DND-41 (cell line): ENCODE measurements around the gene MAST2.

Experiments
- CTCF ChIP-seq: IDR thresholded peaks from 2 replicates; pipeline ENCODE4 v1.5.1; 2012; ENCODE audit warnings: borderline replicate concordance, low read length, moderate library complexity, mild to moderate bottlenecking; ENCODE audit not compliant: poor library complexity, severe bottlenecking; ENCODE audit errors: extremely low read depth
- EZH2 ChIP-seq: IDR thresholded peaks from 3 replicates; pipeline ENCODE4 v1.6.1; 2012; ENCODE audit warnings: borderline replicate concordance, low read depth, mild to moderate bottlenecking, moderate library complexity, low read length, inconsistent platforms; ENCODE audit not compliant: severe bottlenecking

DNA sequence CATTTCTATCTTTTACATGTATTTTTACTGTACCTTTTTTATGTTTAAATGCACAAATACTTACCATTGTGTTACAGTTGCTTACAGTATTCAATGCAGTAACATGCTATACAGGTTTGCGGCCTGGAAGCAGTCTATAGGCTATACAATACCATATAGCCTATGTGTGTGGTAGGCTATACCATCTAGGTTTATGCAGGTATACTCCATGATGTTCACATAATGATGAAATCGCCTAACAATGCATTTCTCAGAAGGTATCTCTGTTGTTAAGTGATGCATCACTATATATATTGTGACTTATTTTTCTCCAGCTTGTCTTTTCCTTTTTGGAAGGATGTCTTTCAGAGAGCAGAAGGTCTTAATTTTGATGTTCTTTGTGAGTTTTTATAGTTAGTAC is 103.5 kb downstream of the MAST2 start:
- TF ChIP-seq CTCF (no peak), EZH2 (no peak)
